Esophagus (tissue), 2 donors: ENCODE results near the gene SDS. TPM values are rescaled to one million over a fixed set of nuclear protein-coding genes. Genes with fewer than 3 reads are reported as not detected.

Source experiments
- H3K27ac ChIP-seq, 2 donors: one replicate each; pipeline ENCODE4 v1.5.1; 2013; ENCODE audit warnings: low read depth in 2 of 2, mild to moderate bottlenecking in 2 of 2, inconsistent platforms in 1 of 2, low read length in 1 of 2, moderate library complexity in 1 of 2
- H3K27me3 ChIP-seq, 2 donors: one replicate each; pipeline ENCODE4 v1.6.1; 2013; ENCODE audit warnings: low read length in 2 of 2, control low read depth in 1 of 2, mild to moderate bottlenecking in 1 of 2; ENCODE audit not compliant: insufficient read depth in 2 of 2, control insufficient read depth in 1 of 2
- H3K36me3 ChIP-seq, 2 donors: one replicate each; pipeline ENCODE4 v1.6.1; 2013; ENCODE audit warnings: low read length in 1 of 2; ENCODE audit not compliant: control insufficient read depth in 2 of 2, insufficient read depth in 2 of 2
- H3K4me1 ChIP-seq, 2 donors: one replicate each; pipeline ENCODE4 v1.6.1; 2013; ENCODE audit warnings: low read length in 1 of 2; ENCODE audit not compliant: control insufficient read depth in 2 of 2, insufficient read depth in 2 of 2
- H3K4me3 ChIP-seq, 2 donors: one replicate each; pipeline ENCODE4 v1.5.1; 2013; ENCODE audit warnings: low read length in 2 of 2, mild to moderate bottlenecking in 2 of 2, low read depth in 1 of 2, moderate library complexity in 1 of 2
- H3K9me3 ChIP-seq, 2 donors: one replicate each; pipeline ENCODE4 v1.6.1; 2013; ENCODE audit warnings: mild to moderate bottlenecking in 2 of 2, low read depth in 1 of 2, low read length in 1 of 2, moderate library complexity in 1 of 2; ENCODE audit not compliant: control insufficient read depth in 2 of 2, insufficient read depth in 1 of 2
- WGBS, 2 donors: extraction: QIAGEN DNeasy Blood & Tissue Kit; methylation state at CpG; one replicate each; pipeline ENCODE4 v1.1.7; 2013; 5-methylcytosine and 5-hydroxymethylcytosine counted together
- polyA plus RNA-seq, 2 donors: library from polyadenylated mRNA; stranded (reverse); fragments of 200-250 nt; gene quantifications; one replicate each; pipeline ENCODE4 v1.2.3, GENCODE V29; 2013
- donor health status: healthy with polysubstance abuse.
- donor health status: Bipolar disorder and iron deficiency.

SDS gene
- polyA plus RNA-seq, 2 donors, result 0.09 TPM; not detected in 1

- H3K27ac ChIP-seq, result no peak overlapping the region
- H3K36me3 ChIP-seq, result no peaks in the 10 kb centered on the region
- H3K27me3 ChIP-seq, result no peaks in the 10 kb centered on the region
- no peaks in the 10 kb centered on the region for H3K4me1 ChIP-seq
- no peak overlapping the region for H3K4me3 ChIP-seq
- 52 to 53% methylated on average over 6 of the region's 6 CpGs for WGBS, 2 donors
- no peaks in the 10 kb centered on the region for H3K9me3 ChIP-seq
These were observed 12.5 kb upstream of the SDS start for GRCh38 chr12:113416091-113416754.

GRCh38 chr12:113414519-113415038 is 10.9 kb upstream of the SDS start:
- no peak overlapping the region for H3K27ac ChIP-seq
- H3K9me3 ChIP-seq, result no peaks in the 10 kb centered on the region
- no peaks in the 10 kb centered on the region for H3K27me3 ChIP-seq
- 84 to 93% methylated on average over 9 of the region's 9 CpGs for WGBS, 2 donors
- H3K36me3 ChIP-seq, result no peaks in the 10 kb centered on the region
- no peaks in the 10 kb centered on the region for H3K4me1 ChIP-seq
- no peak overlapping the region for H3K4me3 ChIP-seq

- Histone ChIP-seq H3K4me1 (no peaks in the 10 kb centered on the region), H3K27me3 (no peaks in the 10 kb centered on the region), H3K9me3 (no peaks in the 10 kb centered on the region), H3K27ac (no peak overlapping the region), H3K36me3 (no peaks in the 10 kb centered on the region), H3K4me3 (no peak overlapping the region)
- 58 to 61% methylated on average over 11 of the region's 11 CpGs for WGBS, 2 donors
These were observed 9.8 kb upstream of the SDS start for GRCh38 chr12:113413488-113413939.

- Histone ChIP-seq H3K4me1 (no peaks in the 10 kb centered on the region), H3K36me3 (no peaks in the 10 kb centered on the region), H3K27me3 (no peaks in the 10 kb centered on the region), H3K9me3 (no peaks in the 10 kb centered on the region), H3K4me3 (no peak overlapping the region), H3K27ac (no peak overlapping the region)
- 54 to 59% methylated on average over 9 of the region's 9 CpGs for WGBS, 2 donors
These were observed 5.9 kb upstream of the SDS start for GRCh38 chr12:113409462-113410124.

GRCh38 chr12:113408756-113409298 is 5.1 kb upstream of the SDS start:
- Histone ChIP-seq H3K9me3 (no peaks in the 10 kb centered on the region), H3K4me3 (no peak overlapping the region), H3K4me1 (no peaks in the 10 kb centered on the region), H3K27ac (no peak overlapping the region), H3K27me3 (no peaks in the 10 kb centered on the region), H3K36me3 (no peaks in the 10 kb centered on the region)
- WGBS, 2 donors, result 88 to 90% methylated on average over 11 of the region's 11 CpGs

- Histone ChIP-seq H3K4me1 (no peaks in the 10 kb centered on the region), H3K27me3 (no peaks in the 10 kb centered on the region), H3K9me3 (no peaks in the 10 kb centered on the region), H3K27ac (no peak overlapping the region), H3K4me3 (no peak overlapping the region), H3K36me3 (no peaks in the 10 kb centered on the region)
- WGBS, 2 donors, result 68 to 74% methylated on average over 6 of the region's 6 CpGs
These were observed 4.4 kb upstream of the SDS start for GRCh38 chr12:113407931-113408600.

GRCh38 chr12:113405694-113406093 is 2.0 kb upstream of the SDS start:
- H3K27me3 ChIP-seq, result no peaks in the 10 kb centered on the region
- H3K27ac ChIP-seq, result no peak overlapping the region
- H3K9me3 ChIP-seq, result no peaks in the 10 kb centered on the region
- H3K36me3 ChIP-seq, result no peaks in the 10 kb centered on the region
- WGBS, 2 donors, result 81 to 82% methylated on average over 3 of the region's 3 CpGs
- H3K4me1 ChIP-seq, result no peaks in the 10 kb centered on the region
- H3K4me3 ChIP-seq, result no peak overlapping the region

- 92 to 94% methylated on average over 23 of the region's 23 CpGs for WGBS, 2 donors
- Histone ChIP-seq H3K4me3 (no peak overlapping the region), H3K36me3 (no peaks in the 10 kb centered on the region), H3K27ac (no peak overlapping the region), H3K27me3 (no peaks in the 10 kb centered on the region), H3K4me1 (no peaks in the 10 kb centered on the region), H3K9me3 (no peaks in the 10 kb centered on the region)
These were observed 964 bp downstream of the SDS start for GRCh38 chr12:113402586-113403260.
